RWPE1 (cell line): ENCODE data around the gene CHN2.

Experiments
- CTCF ChIA-PET: fragments of 350-600 bp; sonication (Branson Sonifier 250); formaldehyde crosslinking; extraction: SDS; loops from one replicate; lab custom pipeline; 2021; lab: Yijun Ruan, JAX
- POLR2A ChIA-PET: fragments of 400-600 bp; formaldehyde crosslinking; extraction: SDS; loops from one replicate; lab custom pipeline; 2020; ENCODE audit warnings: antibody characterized with exemption; ENCODE audit not compliant: low non-redundant PET; lab: Yijun Ruan, JAX
- DNase-seq: peaks from one replicate; pipeline ENCODE4 v3.0.0; 2012; ENCODE audit warnings: low spot score
- H3K27ac ChIP-seq: fragments of 450-650 bp; 2 replicates; pipeline ENCODE4 v1.5.1; 2017
- CTCF ChIP-seq: fragments of 450-650 bp; conservative IDR thresholded peaks from 2 replicates; pipeline ENCODE4 v1.5.1; 2017; ENCODE audit warnings: low read depth, mild to moderate bottlenecking

The CHN2 gene

GRCh38 chr7:29429401-29429800 is 234.8 kb downstream of the CHN2 start:
- TF ChIP-seq CTCF: no peak
- H3K27ac ChIP-seq: no peak overlapping the region
- no peak for DNase-seq
- CTCF ChIA-PET: no interaction called here
- POLR2A ChIA-PET: no interaction called here

- CTCF ChIA-PET: no interaction called here
- no peak for TF ChIP-seq CTCF
- DNase-seq: no peak
- POLR2A ChIA-PET: no interaction called here
- H3K27ac ChIP-seq: no peak overlapping the region
These were observed 235.8 kb downstream of the CHN2 start for GRCh38 chr7:29430279-29430949.

GRCh38 chr7:29431686-29432085 is 237.1 kb downstream of the CHN2 start:
- POLR2A ChIA-PET: no interaction called here
- CTCF ChIA-PET: no interaction called here
- DNase-seq: no peak
- no peak overlapping the region for H3K27ac ChIP-seq
- TF ChIP-seq CTCF: no peak

GRCh38 chr7:29432721-29433120 is 238.1 kb downstream of the CHN2 start:
- no peak overlapping the region for H3K27ac ChIP-seq
- ChIA-PET CTCF (interaction anchor here (0.7 kb wide), 1 partner anchor 704 kb away, joined by 3 read pairs; no protein-coding TSS in a partner anchor), POLR2A (no interaction called here)
- no peak for TF ChIP-seq CTCF
- no peak for DNase-seq

GRCh38 chr7:29434380-29434768 is 239.8 kb downstream of the CHN2 start:
- TF ChIP-seq CTCF: no peak
- H3K27ac ChIP-seq: no peak overlapping the region
- CTCF ChIA-PET: no interaction called here
- POLR2A ChIA-PET: no interaction called here
- no peak for DNase-seq

- DNase-seq: no peak
- H3K27ac ChIP-seq: no peak overlapping the region
- POLR2A ChIA-PET: no interaction called here
- TF ChIP-seq CTCF: no peak
- CTCF ChIA-PET: no interaction called here
These were observed 240.6 kb downstream of the CHN2 start for GRCh38 chr7:29435167-29435566.

- no peak for DNase-seq
- TF ChIP-seq CTCF: no peak
- CTCF ChIA-PET: interaction anchor here (0.6 kb wide), 1 partner anchor 153 kb away, joined by 4 read pairs; no protein-coding TSS in a partner anchor
- POLR2A ChIA-PET: no interaction called here
- H3K27ac ChIP-seq: no peak overlapping the region
These were observed 241.3 kb downstream of the CHN2 start for GRCh38 chr7:29435902-29436301.
